ENCODE measurements around the gene TOR3A.

- no peak for TF ChIP-seq MIER2 (CRISPR knock-in tag; IDR thresholded peaks at IDR 0.05)
- TF ChIP-seq, protein P1, sequence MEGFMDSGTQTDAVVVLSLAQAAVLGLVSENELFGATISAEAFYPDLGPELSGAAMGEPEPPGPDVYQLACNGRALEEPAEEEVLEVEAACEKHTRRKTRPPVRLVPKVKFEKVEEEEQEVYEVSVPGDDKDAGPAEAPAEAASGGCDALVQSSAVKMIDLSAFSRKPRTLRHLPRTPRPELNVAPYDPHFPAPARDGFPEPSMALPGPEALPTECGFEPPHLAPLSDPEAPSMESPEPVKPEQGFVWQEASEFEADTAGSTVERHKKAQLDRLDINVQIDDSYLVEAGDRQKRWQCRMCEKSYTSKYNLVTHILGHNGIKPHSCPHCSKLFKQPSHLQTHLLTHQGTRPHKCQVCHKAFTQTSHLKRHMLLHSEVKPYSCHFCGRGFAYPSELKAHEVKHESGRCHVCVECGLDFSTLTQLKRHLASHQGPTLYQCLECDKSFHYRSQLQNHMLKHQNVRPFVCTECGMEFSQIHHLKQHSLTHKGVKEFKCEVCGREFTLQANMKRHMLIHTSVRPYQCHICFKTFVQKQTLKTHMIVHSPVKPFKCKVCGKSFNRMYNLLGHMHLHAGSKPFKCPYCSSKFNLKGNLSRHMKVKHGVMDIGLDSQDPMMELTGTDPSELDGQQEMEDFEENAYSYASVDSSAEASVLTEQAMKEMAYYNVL (CRISPR knock-in tag; IDR thresholded peaks at IDR 0.05; ENCODE audit: borderline replicate concordance) = no peak
- TF ChIP-seq NFKB2 (CRISPR knock-in tag; IDR thresholded peaks at IDR 0.05; ENCODE audit: borderline replicate concordance) = no peak
- TF ChIP-seq, protein P2, sequence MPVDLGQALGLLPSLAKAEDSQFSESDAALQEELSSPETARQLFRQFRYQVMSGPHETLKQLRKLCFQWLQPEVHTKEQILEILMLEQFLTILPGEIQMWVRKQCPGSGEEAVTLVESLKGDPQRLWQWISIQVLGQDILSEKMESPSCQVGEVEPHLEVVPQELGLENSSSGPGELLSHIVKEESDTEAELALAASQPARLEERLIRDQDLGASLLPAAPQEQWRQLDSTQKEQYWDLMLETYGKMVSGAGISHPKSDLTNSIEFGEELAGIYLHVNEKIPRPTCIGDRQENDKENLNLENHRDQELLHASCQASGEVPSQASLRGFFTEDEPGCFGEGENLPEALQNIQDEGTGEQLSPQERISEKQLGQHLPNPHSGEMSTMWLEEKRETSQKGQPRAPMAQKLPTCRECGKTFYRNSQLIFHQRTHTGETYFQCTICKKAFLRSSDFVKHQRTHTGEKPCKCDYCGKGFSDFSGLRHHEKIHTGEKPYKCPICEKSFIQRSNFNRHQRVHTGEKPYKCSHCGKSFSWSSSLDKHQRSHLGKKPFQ (CRISPR knock-in tag; IDR thresholded peaks at IDR 0.05; ENCODE audit: insufficient replicate concordance) = no peak
- no peak for TF ChIP-seq SP4 (CRISPR knock-in tag; IDR thresholded peaks at IDR 0.05)
- no peak for TF ChIP-seq POLR2A (IDR thresholded peaks at IDR 0.05; ENCODE audit: insufficient read depth in 1 of 2, low read depth in 2 of 2, low read length in 2 of 2)
- no peak for TF ChIP-seq CTCF (CRISPR knock-in tag; IDR thresholded peaks at IDR 0.05)
- no peak for TF ChIP-seq CREBL2 (CRISPR knock-in tag; IDR thresholded peaks at IDR 0.05; ENCODE audit: borderline replicate concordance)
Observed at GRCh38 chr1:179046808-179047635, 34.8 kb upstream of the TOR3A start.

Data from HepG2 (cell line).